Activated B cell treated with CpG ODN at 0.5 μM for 24 hours (primary cell): ENCODE data around the gene DENND4A. TPM values are rescaled to one million over a fixed set of nuclear protein-coding genes. Genes with fewer than 3 reads are reported as not detected.
"Not testable (repeated sequence)": the region's sequence is repeated elsewhere in the genome, so short reads cannot be mapped to it uniquely, and the experiment has no call there.

Source experiments
- ATAC-seq: fragments of 200-7000 bp; cut with Tn5 transposase; one replicate; pipeline ENCODE4 v1.10.0; 2021; ENCODE audit warnings: low read depth, mild to moderate bottlenecking, moderate library complexity
- CTCF ChIA-PET: fragments of 350-600 bp; sonication (Branson Sonifier 250); formaldehyde crosslinking; loops from one replicate; lab custom pipeline; 2021; ENCODE audit warnings: antibody characterized with exemption; lab: Charles Lee
- POLR2A ChIA-PET: fragments of 350-600 bp; sonication (Branson Sonifier 250); formaldehyde crosslinking; loops from one replicate; lab custom pipeline; 2021; ENCODE audit warnings: antibody characterized with exemption; lab: Charles Lee
- DNase-seq: peaks from one replicate; pipeline ENCODE4 v3.0.0; 2022
- H3K27ac Mint-ChIP-seq: one replicate; pipeline ENCODE4 v1.8.0; 2020; ENCODE audit warnings: mixed read lengths
- H3K27me3 Mint-ChIP-seq: one replicate; pipeline ENCODE4 v1.8.0; 2021; ENCODE audit warnings: mixed read lengths
- H3K36me3 Mint-ChIP-seq: one replicate; pipeline ENCODE4 v1.8.0; 2021; ENCODE audit warnings: low read depth, mixed read lengths
- H3K4me1 Mint-ChIP-seq: one replicate; pipeline ENCODE4 v1.8.0; 2021; ENCODE audit warnings: mixed read lengths
- H3K4me3 Mint-ChIP-seq: one replicate; pipeline ENCODE4 v1.8.0; 2020; ENCODE audit warnings: mild to moderate bottlenecking, mixed read lengths
- H3K9me3 Mint-ChIP-seq: one replicate; pipeline ENCODE4 v1.8.0; 2020; ENCODE audit warnings: mixed read lengths
- intact Hi-C: fragments of 100-400 bp; cut with micrococcal nuclease; formaldehyde crosslinking; loops from one replicate; pipeline ENCODE4 v1.15.1; 2024
- total RNA-seq: library from RNA; stranded (reverse); gene quantifications from 2 replicates; pipeline ENCODE4 v1.2.3, GENCODE V29; 2022
- TF ChIP-seq, protein P1 (sequence below): fragments of 200-600 bp; IDR thresholded peaks from one replicate; pipeline ENCODE4 v1.8.0; 2022; ENCODE audit warnings: antibody characterized with exemption, mild to moderate bottlenecking

DENND4A gene
- total RNA-seq, 1 donor from 2014 or later, result 166 TPM

DNA sequence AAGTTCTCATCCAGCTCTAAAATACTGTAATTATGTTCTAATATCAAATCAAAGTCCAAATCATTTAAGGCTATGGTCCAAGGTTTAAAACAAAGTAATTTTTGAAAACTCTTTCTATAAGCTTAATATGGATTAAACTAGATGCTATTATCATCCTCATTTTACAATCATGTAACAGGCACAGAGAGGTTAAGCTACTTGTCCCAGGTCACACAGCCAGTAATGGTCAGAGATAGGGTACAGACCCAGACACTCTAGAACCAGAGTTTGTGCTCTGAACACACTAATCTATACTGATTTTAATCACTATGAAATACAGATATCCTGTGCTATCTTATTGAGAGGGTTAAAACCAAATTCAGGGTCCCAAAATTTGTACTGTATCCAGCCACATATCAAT lies 44.8 kb downstream of the DENND4A start:
- peaks cover 16% of the 10 kb centered on the region for H3K4me1 Mint-ChIP-seq
- H3K27ac Mint-ChIP-seq, result no peak overlapping the region
- TF ChIP-seq, protein P1, sequence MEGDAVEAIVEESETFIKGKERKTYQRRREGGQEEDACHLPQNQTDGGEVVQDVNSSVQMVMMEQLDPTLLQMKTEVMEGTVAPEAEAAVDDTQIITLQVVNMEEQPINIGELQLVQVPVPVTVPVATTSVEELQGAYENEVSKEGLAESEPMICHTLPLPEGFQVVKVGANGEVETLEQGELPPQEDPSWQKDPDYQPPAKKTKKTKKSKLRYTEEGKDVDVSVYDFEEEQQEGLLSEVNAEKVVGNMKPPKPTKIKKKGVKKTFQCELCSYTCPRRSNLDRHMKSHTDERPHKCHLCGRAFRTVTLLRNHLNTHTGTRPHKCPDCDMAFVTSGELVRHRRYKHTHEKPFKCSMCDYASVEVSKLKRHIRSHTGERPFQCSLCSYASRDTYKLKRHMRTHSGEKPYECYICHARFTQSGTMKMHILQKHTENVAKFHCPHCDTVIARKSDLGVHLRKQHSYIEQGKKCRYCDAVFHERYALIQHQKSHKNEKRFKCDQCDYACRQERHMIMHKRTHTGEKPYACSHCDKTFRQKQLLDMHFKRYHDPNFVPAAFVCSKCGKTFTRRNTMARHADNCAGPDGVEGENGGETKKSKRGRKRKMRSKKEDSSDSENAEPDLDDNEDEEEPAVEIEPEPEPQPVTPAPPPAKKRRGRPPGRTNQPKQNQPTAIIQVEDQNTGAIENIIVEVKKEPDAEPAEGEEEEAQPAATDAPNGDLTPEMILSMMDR, result no peak
- intact Hi-C loops, result no loop called here
- no peaks in the 10 kb centered on the region for H3K9me3 Mint-ChIP-seq
- no peak overlapping the region for H3K4me3 Mint-ChIP-seq
- DNase-seq (no peak), ATAC-seq (no peak)
- no peaks in the 10 kb centered on the region for H3K27me3 Mint-ChIP-seq
- peaks cover 57% of the 10 kb centered on the region for H3K36me3 Mint-ChIP-seq
- ChIA-PET CTCF (interaction anchor here (0.6 to 1.0 kb wide), 4 partner anchors 66 to 1620 kb away, joined by 3 to 5 read pairs (median 4); partner anchors contain the start of gene RAB11A), POLR2A (interaction anchor here (0.6 to 0.7 kb wide), 2 partner anchors 45 to 103 kb away, joined by 3 to 5 read pairs; no protein-coding TSS in a partner anchor)

DNA sequence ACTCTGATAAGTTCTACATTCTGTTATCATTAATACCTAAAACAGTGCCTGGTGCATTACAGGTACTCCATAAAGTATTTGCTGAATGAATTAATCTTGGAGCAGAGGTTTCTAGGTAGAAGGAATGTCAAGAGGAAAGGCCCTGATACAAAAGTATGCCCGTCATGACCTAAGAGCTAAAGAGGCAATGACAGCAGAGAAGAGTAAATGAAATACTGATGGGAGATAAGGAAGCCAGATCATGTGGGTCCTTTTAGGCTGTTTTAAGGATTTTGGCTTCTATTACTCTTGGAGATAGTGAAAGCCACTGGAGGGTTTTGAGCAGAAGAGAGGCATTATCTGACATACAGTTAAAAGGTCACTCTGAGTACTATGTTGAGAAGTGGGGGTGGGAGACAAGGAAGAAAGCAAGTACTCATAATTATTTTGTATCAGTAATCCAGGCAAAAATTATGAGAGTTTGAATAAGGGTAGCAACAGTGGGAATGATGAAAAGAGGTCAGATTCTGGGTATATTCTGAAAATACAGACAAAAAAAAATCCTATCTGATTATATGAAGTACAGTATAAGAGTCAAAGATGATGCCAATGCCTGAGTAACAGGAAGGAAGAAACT lies 48.3 kb downstream of the DENND4A start:
- Mint-ChIP-seq H3K27me3 (no peaks in the 10 kb centered on the region), H3K4me1 (peaks cover 4% of the 10 kb centered on the region), H3K9me3 (no peaks in the 10 kb centered on the region), H3K36me3 (peaks cover 60% of the 10 kb centered on the region), H3K27ac (no peak overlapping the region), H3K4me3 (no peak overlapping the region)
- intact Hi-C loops, result loop anchor here (5.0 kb wide), 1 partner anchor 36 kb away; no protein-coding TSS in a partner anchor
- ChIA-PET CTCF (interaction anchor here (1.1 kb wide), 1 partner anchor 85 kb away, joined by 3 read pairs; no protein-coding TSS in a partner anchor), POLR2A (no interaction called here)
- TF ChIP-seq, protein P1, result no peak
- no peak for DNase-seq
- no peak for ATAC-seq

DNA sequence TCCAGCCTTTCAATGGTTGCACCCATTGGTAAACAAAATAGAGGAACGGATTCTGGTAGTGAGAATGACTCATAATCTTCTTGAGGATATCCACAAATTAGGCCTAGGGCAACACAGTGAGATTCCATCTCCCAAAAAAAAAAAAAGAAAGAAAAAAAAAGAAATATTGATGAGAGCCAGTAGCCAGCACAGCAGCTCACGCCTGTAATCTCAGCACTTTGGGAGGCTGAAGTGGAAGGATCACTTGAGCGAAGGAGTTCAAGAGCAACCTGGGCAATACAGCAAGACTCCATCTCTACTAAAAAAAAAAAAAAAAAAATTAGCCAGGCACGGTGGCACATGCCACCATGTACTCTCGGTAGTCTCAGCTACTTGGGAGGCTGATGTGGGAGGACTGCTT lies 51.9 kb downstream of the DENND4A start:
- H3K9me3 Mint-ChIP-seq, result no peaks in the 10 kb centered on the region
- ATAC-seq, result no peak
- peak overlapping the region; percentile 24 for H3K27ac Mint-ChIP-seq
- intact Hi-C loops, result loop anchor here (5.0 kb wide), 1 partner anchor 33 kb away; no protein-coding TSS in a partner anchor
- no peak for DNase-seq
- no peak overlapping the region for H3K4me3 Mint-ChIP-seq
- H3K4me1 Mint-ChIP-seq, result peaks cover 4% of the 10 kb centered on the region
- peaks cover 78% of the 10 kb centered on the region for H3K36me3 Mint-ChIP-seq
- CTCF ChIA-PET, result no interaction called here
- no peaks in the 10 kb centered on the region for H3K27me3 Mint-ChIP-seq
- TF ChIP-seq, protein P1, result no peak
- POLR2A ChIA-PET, result interaction anchor here (0.6 to 1.0 kb wide), 2 partner anchors 130 to 555 kb away, joined by 3 read pairs; partner anchors contain the start of genes CLPX and RAB11A

DNA sequence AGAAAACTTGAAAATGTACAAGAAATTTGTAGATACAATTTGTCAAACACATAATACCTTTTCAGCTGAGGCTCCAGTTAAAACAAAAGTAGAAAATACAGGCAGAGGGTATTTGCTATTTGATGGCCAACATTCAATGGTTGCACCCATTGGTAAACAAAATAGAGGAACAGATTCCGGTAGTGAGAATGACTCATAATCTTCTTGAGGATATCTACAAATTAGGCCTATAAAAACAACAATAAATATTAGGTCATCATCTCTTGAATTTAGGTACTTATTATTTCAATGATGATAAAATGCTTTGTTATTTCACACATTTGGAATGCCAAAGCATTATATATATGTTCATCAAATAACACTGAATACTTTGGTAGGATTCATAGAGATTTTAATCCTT lies 53.4 kb downstream of the DENND4A start:
- ATAC-seq (no peak), DNase-seq (no peak)
- TF ChIP-seq, protein P1, result no peak
- POLR2A ChIA-PET, result no interaction called here
- CTCF ChIA-PET, result interaction anchor here (0.9 kb wide), 1 partner anchor 119 kb away, joined by 3 read pairs; no protein-coding TSS in a partner anchor
- intact Hi-C loops, result loop anchor here (10.0 kb wide), 2 partner anchors 54 to 456 kb away; no protein-coding TSS in a partner anchor
- Mint-ChIP-seq H3K36me3 (peaks cover 84% of the 10 kb centered on the region), H3K9me3 (no peaks in the 10 kb centered on the region), H3K4me3 (no peak overlapping the region), H3K4me1 (no peaks in the 10 kb centered on the region), H3K27me3 (no peaks in the 10 kb centered on the region), H3K27ac (no peak overlapping the region)

DNA sequence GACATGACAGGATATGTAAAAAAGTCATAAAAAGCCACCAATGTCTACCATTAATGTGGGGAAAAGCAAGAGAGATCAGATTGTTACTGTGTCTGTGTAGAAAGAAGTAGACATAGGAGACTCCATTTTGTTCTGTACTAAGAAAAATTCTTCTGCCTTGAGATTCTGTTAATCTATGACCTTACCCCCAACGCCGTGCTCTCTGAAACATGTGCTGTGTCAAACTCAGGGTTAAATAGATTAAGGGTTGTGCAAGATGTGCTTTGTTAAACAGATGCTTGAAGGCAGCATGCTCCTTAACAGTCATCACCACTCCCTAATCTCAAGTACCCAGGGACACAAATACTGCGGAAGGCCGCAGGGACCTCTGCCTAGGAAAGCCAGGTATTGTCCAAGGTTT lies 58.5 kb downstream of the DENND4A start:
- H3K36me3 Mint-ChIP-seq, result peaks cover 79% of the 10 kb centered on the region
- H3K27me3 Mint-ChIP-seq, H3K27ac Mint-ChIP-seq, H3K4me3 Mint-ChIP-seq, H3K9me3 Mint-ChIP-seq, H3K4me1 Mint-ChIP-seq, CTCF ChIA-PET, ATAC-seq, DNase-seq: not testable (repeated sequence)
- intact Hi-C loops, result loop anchor here (10.0 kb wide), 2 partner anchors 49 to 461 kb away; no protein-coding TSS in a partner anchor
- POLR2A ChIA-PET, result interaction anchor here (0.7 kb wide), 1 partner anchor 12 kb away, joined by 4 read pairs; no protein-coding TSS in a partner anchor
